ENCODE results near the gene CANT1.

DNA sequence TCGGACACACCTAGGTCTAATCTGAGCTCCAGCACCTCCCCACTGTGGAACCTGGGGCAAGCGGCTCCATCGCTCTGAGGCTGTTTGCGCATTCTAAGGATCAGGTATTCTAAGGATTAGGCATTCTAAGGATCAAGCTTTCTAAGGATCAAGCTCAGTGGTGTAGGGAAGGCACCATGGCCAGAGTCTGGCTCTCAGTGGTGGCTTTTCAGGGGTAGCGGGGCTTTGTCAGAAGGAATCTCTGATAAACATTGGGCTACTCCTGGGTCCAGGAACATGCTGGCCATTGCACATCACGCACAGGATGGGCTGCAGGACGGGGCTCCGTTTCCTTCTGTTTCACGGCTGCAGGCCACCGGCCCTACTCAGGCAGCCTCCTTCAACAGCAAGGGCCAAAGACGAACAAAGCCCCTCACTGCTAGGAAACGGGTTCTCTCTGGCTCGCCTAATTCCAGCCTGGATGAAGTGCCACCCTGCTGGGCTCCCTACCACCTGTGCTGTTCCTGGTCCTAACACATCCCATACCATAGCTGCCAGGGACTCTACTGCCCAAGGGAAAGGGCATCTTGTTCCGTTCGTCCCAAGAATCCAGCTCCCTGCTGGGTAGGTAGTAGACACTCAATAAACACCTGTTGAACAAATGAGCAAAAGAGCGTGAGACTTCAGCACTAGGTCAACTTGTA lies 19.9 kb upstream of the CANT1 start:
- TF ChIP-seq RAD21 (IDR thresholded peaks at IDR 0.05) (no peak), MAX (IDR thresholded peaks at IDR 0.05) (no peak), GABPA (IDR thresholded peaks at IDR 0.05 in 1 of 2, conservative IDR thresholded peaks at IDR 0.05 in 1 of 2) (no peak), TAF1 (conservative IDR thresholded peaks at IDR 0.05) (no peak), EGR1 (IDR thresholded peaks at IDR 0.05; ENCODE audit: low read depth in 2 of 2) (no peak), SP1 (IDR thresholded peaks at IDR 0.05) (no peak), JUND (IDR thresholded peaks at IDR 0.05) (no peak)
- TF ChIP-seq, protein P1, sequence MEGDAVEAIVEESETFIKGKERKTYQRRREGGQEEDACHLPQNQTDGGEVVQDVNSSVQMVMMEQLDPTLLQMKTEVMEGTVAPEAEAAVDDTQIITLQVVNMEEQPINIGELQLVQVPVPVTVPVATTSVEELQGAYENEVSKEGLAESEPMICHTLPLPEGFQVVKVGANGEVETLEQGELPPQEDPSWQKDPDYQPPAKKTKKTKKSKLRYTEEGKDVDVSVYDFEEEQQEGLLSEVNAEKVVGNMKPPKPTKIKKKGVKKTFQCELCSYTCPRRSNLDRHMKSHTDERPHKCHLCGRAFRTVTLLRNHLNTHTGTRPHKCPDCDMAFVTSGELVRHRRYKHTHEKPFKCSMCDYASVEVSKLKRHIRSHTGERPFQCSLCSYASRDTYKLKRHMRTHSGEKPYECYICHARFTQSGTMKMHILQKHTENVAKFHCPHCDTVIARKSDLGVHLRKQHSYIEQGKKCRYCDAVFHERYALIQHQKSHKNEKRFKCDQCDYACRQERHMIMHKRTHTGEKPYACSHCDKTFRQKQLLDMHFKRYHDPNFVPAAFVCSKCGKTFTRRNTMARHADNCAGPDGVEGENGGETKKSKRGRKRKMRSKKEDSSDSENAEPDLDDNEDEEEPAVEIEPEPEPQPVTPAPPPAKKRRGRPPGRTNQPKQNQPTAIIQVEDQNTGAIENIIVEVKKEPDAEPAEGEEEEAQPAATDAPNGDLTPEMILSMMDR (IDR thresholded peaks at IDR 0.05; ENCODE audit: low read depth, low read length, missing input control) = no peak

Data from liver (tissue), 3 donors.